ENCODE results near the gene TEKT5.
A peak's percentile ranks its signal among the peaks of the same experiment; 100 is the strongest.
"Not testable (repeated sequence)": the region's sequence is repeated elsewhere in the genome, so short reads cannot be mapped to it uniquely, and the experiment has no call there.

Gene TEKT5

DNA sequence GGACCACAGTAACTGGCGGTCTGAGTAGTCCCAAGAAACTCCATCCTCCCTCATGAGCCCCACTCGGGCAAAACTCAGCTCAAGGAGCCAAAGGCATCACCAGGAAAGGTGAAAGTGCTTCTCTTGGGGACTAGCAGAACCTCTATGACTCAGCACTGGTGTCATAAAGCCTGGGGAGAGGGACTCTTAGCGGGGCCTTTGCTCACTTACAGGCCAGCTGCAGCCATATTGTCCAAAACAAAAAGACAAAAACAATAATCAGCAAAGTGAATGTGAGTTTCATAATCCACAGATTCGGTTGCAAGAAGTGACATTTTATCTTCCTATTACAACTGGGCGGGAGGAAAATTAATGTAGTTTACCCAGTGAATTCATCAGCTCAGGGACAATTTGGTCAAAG is at the start of gene TEKT5:
TSS of gene TEKT5 (minus strand) at position 101 of the 400 bp plus-strand sequence. CDS start at position 44, 57 bp downstream.
- DNase-seq (ENCODE audit: low read depth in 3 of 3, low spot score in 1 of 3): no peak

DNA sequence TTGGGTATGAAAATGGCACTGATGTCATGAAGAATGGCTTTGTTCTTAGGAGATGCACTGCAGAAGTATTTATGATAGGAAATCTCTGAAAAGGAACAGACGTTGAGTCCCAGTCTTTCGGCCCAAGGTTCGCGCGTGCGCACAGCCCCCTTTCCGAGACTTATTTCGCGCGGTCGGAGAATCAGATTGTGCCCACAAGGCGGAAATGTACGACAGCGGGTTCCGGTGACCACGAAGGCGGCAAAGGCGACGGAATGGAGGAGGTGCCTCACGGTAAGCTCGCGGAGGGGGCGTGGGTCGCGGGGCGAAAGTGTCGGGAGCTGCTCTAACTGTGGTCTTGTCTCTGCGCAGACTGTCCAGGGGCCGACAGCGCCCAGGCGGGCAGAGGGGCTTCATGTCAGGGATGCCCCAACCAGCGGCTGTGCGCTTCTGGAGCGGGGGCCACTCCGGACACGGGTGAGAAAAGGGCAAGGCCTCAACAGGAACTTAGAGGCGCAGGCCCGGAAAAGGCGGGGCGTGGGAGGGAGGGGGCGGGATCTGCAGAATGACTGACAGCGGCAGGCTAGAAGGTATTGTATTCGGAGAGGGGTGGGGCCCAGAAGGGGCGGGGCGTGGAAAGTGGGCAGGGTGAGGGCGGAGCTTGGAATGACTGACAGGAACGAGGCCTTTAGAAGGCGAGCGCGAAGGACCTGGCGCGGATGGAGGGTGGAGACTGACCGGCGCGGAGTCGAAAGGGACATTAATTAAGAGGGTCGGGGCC is 49.1 kb upstream of the TEKT5 start, which contains the start of gene NUBP1:
TSS of gene NUBP1 (plus strand) at position 233 of the 760 bp plus-strand sequence. CDS start at position 255, 22 bp downstream.
- peak; percentile 98 to 100 (median 98) for DNase-seq (ENCODE audit: low read depth in 3 of 3, low spot score in 1 of 3)

DNA sequence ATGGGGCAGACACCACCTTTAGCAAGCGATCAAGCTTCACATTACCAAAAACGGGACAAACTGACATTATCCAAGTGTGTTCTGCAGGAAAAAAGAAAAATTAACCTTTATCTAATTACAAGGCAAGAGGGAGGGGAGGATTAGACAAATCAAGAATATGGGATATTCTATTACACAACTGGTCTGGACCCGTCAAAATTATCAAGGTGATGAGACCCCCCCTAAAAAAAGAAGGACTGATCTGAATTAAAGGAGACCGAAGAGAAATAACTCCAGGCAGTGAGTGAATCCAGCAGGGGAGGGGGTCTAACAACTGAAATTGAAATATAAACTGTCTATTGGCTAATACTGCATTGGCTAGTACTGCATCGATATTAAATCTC is 48.5 kb upstream of the TEKT5 start:
- no peak for DNase-seq (ENCODE audit: low read depth in 3 of 3, low spot score in 1 of 3)

DNA sequence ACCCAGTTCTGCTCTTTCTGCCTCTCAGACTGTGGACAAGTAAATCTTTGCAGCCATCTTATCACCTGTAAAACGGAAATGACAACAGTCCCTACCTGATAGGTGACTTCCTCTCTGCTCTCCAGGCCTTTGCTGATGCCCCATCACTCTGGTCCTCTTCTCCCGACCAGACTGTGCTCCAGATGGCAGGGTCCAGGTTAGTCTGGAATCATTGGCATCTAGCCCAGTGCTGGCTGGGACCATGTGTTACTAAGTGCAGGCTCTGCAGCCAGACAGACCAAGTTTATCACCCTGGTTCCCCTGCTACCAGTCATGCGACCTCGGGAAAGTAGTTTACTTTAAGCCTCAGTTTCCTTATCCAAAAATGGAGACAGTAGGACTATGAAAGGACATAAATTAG is 47.1 kb upstream of the TEKT5 start:
- no peak for DNase-seq (ENCODE audit: low read depth in 3 of 3, low spot score in 1 of 3)

GRCh38 chr16:10741249-10741648 is 46.5 kb upstream of the TEKT5 start:
- not testable (repeated sequence) for DNase-seq (ENCODE audit: low read depth in 3 of 3, low spot score in 1 of 3)

DNA sequence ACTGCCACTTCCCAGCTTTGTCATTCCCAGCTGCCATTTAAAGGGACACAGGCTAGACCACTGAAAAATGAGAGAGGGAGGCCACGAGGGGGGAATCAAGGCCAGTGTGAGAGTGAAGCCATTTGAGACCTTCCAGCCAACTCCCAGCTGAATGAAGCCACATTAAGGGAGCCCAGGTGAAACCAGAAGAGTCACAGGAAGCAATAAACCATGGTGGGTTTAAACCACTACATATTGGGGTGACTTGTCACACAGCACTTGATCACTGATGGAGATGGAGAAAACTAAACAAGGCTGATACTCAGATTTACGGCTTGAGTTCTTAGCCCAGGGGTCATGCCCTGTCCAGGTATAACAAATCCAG is 46.1 kb upstream of the TEKT5 start:
- DNase-seq (ENCODE audit: low read depth in 3 of 3, low spot score in 1 of 3): no peak

- no peak for DNase-seq (ENCODE audit: low read depth in 3 of 3, low spot score in 1 of 3)
These were observed 45.5 kb upstream of the TEKT5 start for GRCh38 chr16:10740000-10740844.

- peak in 1 of 3 donors; percentile 7 for DNase-seq (ENCODE audit: low read depth in 3 of 3, low spot score in 1 of 3)
These were observed 43.7 kb upstream of the TEKT5 start for GRCh38 chr16:10738231-10739077.

DNA sequence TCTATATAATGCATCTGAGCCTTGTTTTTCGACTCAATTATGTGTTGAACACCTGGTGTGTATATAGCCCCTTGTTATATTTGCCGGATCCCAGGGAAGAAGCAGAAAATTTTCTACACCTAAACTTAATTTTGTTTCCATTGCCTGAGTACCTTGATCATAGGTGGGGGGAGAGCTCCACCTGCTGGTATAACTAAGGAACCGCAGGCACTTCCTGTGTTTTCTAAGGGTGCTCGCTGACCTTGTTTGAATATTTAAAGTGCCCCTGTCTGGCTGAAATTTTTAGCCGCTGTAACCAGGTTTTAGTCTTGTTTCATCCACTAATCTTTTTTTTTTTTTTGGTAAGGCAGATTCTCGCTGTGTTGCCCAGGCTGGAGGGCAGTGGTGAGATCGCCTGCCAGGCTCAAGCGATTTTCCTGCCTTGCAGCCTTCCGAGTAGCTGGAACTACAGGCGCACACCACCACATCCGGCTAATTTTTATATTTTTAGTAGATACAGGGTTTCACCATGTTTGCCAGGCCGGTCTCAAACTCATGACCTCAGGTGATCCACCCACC is 42.4 kb upstream of the TEKT5 start:
- DNase-seq (ENCODE audit: low read depth in 3 of 3, low spot score in 1 of 3): peak; percentile 29 to 42 (median 34)

DNA sequence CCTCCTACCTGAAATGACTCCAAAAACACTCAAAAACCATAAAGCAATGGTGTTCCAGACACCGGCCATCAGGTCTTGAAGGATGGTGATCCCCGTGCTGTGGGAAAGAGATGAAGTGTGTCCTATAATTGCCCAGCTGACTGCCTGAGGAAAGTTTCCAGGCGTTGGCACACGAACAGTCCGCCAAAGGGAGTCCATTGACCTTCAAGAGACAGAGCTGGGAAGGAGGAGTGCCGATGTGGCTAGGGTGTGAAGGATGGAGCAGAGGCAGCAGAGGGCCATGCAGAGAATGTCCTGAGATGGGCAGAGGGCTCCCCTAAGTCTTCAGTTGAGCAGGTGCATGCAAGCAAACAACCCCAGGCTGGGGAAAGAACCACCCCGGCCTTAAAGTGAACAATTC is 37.1 kb upstream of the TEKT5 start:
- no peak for DNase-seq (ENCODE audit: low read depth in 3 of 3, low spot score in 1 of 3)

GRCh38 chr16:10729104-10730048 is 34.6 kb upstream of the TEKT5 start:
- DNase-seq (ENCODE audit: low read depth in 3 of 3, low spot score in 1 of 3): no peak

DNA sequence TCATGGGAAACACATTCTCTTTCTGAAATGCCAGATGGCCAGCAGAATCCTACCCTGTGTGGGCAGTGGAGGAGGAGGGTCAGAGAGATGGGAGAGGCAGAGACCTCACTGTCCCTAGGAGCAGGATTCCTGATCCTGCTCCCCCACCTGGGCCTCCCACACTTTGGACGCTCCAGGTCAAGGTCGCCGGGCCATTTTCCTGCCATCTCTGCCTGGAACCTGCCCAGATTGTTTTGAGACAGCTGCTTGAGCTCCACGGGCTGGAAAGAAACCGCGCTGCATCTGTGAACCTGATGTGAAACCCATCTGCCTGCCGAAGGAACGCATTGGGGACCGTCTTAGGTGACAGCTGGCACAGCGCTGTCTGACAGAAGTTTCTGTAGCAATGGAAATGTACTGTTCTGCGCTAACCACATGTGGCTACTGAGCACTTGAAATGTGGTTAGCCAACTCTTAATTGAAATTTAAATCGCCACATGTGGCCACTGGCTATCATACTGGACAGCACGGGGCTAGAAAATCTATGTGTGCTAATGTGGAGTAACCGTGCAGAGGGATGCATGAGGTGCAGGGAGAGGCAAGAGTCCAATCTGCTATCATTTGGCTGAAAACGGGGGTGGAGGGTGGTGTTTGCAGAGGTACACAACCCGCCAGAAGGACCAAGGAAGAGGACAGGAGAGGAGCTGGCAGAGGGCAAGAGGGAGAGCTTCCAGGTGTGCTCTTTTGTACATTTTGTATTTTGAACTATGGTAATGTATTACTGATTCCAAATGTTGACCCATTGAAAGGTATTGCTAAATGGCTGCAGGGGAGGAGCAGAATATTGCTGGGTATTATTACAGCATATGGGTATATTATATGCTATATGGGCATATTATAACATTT is 33.5 kb upstream of the TEKT5 start:
- no peak for DNase-seq (ENCODE audit: low read depth in 3 of 3, low spot score in 1 of 3)

DNA sequence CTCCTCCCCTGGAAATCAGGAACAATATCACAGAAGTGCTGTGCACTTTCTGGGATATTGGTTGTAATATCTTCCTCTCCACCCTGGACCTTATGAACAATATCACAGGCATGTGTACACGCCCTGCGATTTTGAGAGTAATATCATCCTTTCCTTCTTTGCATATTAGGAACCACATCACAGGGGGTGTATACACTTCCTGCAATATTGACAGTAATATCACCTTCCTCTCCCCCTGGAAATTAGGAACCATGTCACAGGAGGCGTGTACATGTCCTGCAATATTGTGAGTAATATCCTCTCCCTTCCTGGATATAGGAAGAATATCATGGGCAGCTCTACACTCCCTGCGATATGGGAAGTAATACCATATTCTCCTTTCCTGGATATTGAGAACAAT is 14.2 kb upstream of the TEKT5 start:
- DNase-seq (ENCODE audit: low read depth in 3 of 3, low spot score in 1 of 3): no peak

DNA sequence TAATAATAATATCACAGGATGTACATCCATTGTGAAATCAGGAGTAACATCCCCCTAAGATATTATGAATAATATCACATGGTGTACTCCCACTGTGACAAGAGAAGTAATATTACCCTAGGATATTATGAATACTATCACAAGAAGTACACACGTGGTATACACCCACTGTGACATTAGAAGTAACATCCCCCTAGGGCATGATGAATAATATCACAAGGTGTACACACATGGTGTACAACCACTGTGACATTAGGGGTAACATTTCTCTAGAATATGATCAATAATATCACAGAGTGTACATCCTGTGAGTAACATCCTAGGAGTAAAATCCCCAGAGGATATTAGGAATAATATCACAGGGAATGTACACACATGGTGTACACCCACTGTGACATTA is 5.0 kb upstream of the TEKT5 start:
- no peak for DNase-seq (ENCODE audit: low read depth in 3 of 3, low spot score in 1 of 3)

- DNase-seq (ENCODE audit: low read depth in 3 of 3, low spot score in 1 of 3): no peak
These were observed 424 bp downstream of the TEKT5 start for GRCh38 chr16:10694306-10694705.

GRCh38 chr16:10693889-10694288 is 841 bp downstream of the TEKT5 start:
- DNase-seq (ENCODE audit: low read depth in 3 of 3, low spot score in 1 of 3): no peak

DNA sequence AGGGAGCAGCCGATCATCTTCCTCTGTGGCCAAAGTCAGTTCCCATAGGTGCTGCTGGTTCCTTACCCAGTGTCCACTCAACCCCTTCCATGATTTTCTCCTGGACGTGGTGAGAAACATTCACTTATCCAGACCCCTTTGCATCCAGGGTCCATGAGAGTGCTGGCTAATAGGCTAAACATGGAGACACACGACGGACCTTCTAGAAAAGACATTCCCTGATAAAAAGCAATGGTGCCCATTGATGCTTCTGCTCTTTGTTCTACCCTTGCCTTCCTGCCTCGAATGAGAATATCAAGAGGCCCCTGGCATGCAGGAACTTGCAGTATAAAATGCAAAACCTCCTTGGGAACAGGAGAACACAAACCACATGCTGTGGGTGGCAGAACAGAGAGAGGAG is 2.3 kb downstream of the TEKT5 start:
- DNase-seq (ENCODE audit: low read depth in 3 of 3, low spot score in 1 of 3): no peak

DNA sequence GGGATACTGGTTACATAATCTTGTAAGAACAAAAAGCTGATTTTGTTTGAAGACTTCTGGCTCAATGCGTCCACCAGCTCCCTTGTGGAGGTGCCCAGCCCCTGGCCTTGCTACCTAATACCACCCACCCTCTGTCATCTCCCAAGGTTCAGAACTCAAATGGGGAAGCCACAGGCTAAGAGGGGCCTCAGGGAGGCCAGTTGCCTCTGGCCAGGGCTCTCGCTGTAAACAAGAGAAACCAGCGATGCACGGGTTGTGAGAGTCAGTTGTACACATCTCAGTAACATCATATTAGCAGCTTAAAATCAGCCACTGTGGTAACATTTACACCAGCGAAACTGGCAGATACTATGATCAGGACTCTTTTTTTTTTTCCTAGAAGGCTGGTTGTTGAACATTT is 6.0 kb downstream of the TEKT5 start:
- no peak for DNase-seq (ENCODE audit: low read depth in 3 of 3, low spot score in 1 of 3)

DNA sequence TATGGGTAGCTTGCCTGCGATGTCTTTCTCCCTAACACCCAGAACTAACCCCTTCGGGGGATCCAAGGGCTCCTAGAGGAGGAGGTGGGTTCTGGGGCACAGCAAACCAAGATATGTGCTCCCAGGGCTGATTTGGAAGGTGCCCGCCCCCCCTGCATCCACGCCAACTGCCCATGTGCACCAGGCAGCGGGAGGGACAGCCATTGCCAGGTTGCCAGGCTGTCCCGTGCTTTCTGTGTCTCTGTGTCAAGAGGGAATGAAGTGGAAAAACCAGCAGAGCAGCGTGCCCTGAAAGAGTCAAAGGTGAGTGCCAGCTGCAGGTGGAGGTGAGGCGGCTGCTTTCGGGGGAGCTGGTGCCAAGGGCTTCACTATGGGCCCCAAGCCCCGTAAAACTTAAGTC is 6.4 kb downstream of the TEKT5 start:
- no peak for DNase-seq (ENCODE audit: low read depth in 3 of 3, low spot score in 1 of 3)
